ENCODE data around the gene MCRIP1. TPM values are rescaled to one million over a fixed set of nuclear protein-coding genes. Genes with fewer than 3 reads are reported as not detected.

MCRIP1 gene
- total and polyA plus RNA-seq, 4 donors, result 16.6 to 42.0 (median 26.2) TPM

DNA sequence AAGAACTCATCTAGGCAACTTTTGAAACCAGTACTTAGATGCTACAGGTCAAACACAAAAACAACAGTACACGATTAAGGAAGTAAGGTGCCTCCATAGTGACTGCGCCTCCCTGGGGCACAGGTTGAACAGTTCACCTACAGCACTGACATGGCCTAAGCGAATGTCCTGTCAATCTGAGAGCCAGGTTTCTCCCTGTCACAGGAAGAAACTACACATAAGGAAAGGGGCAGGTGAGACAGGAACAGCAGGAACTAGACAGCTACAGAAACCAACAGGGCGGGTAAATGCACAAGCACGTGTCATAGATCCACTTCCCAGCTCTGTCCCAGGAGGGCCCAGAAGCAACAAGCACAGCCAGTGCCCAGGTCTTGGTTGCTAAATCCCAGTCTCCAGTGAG lies 46.0 kb upstream of the MCRIP1 start:
- 84% methylated on average over 5 of the region's 5 CpGs for WGBS
- Histone ChIP-seq H3K4me3 (ENCODE audit: low read depth in 1 of 3, low read length in 3 of 3) (no peak overlapping the region), H3K9me3 (ENCODE audit: control insufficient read depth in 4 of 4, low read length in 3 of 4) (no peaks in the 10 kb centered on the region), H3K9ac (ENCODE audit: low read depth in 1 of 2, low read length in 2 of 2) (no peak overlapping the region), H3K27me3 (ENCODE audit: control insufficient read depth in 4 of 4, insufficient read depth in 4 of 4, low read length in 3 of 4) (no peaks in the 10 kb centered on the region), H3K27ac (ENCODE audit: low read depth in 1 of 2, low read length in 2 of 2) (no peak overlapping the region), H3K4me1 (ENCODE audit: control insufficient read depth in 4 of 4, insufficient read depth in 4 of 4, low read length in 3 of 4) (no peaks in the 10 kb centered on the region), H3K36me3 (ENCODE audit: control insufficient read depth in 4 of 4, insufficient read depth in 3 of 4, low read depth in 1 of 4, low read length in 3 of 4) (peaks cover 2 to 7% (median 5%) of the 10 kb centered on the region in 4 donors)
- TF ChIP-seq, protein P1, sequence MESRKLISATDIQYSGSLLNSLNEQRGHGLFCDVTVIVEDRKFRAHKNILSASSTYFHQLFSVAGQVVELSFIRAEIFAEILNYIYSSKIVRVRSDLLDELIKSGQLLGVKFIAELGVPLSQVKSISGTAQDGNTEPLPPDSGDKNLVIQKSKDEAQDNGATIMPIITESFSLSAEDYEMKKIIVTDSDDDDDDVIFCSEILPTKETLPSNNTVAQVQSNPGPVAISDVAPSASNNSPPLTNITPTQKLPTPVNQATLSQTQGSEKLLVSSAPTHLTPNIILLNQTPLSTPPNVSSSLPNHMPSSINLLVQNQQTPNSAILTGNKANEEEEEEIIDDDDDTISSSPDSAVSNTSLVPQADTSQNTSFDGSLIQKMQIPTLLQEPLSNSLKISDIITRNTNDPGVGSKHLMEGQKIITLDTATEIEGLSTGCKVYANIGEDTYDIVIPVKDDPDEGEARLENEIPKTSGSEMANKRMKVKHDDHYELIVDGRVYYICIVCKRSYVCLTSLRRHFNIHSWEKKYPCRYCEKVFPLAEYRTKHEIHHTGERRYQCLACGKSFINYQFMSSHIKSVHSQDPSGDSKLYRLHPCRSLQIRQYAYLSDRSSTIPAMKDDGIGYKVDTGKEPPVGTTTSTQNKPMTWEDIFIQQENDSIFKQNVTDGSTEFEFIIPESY (IDR thresholded peaks at IDR 0.05), result no peak
- TF ChIP-seq HNF4G (IDR thresholded peaks at IDR 0.05), result no peak
- TF ChIP-seq, protein P2, sequence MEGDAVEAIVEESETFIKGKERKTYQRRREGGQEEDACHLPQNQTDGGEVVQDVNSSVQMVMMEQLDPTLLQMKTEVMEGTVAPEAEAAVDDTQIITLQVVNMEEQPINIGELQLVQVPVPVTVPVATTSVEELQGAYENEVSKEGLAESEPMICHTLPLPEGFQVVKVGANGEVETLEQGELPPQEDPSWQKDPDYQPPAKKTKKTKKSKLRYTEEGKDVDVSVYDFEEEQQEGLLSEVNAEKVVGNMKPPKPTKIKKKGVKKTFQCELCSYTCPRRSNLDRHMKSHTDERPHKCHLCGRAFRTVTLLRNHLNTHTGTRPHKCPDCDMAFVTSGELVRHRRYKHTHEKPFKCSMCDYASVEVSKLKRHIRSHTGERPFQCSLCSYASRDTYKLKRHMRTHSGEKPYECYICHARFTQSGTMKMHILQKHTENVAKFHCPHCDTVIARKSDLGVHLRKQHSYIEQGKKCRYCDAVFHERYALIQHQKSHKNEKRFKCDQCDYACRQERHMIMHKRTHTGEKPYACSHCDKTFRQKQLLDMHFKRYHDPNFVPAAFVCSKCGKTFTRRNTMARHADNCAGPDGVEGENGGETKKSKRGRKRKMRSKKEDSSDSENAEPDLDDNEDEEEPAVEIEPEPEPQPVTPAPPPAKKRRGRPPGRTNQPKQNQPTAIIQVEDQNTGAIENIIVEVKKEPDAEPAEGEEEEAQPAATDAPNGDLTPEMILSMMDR (IDR thresholded peaks at IDR 0.05; ENCODE audit: low read depth, low read length, missing input control), result no peak
- no peak for TF ChIP-seq HNF4A (conservative IDR thresholded peaks at IDR 0.05)
- no peak for TF ChIP-seq FOXA1 (IDR thresholded peaks at IDR 0.05)
- no peak for TF ChIP-seq RAD21 (IDR thresholded peaks at IDR 0.05)
- TF ChIP-seq RXRA (IDR thresholded peaks at IDR 0.05), result no peak
- TF ChIP-seq, protein P3, sequence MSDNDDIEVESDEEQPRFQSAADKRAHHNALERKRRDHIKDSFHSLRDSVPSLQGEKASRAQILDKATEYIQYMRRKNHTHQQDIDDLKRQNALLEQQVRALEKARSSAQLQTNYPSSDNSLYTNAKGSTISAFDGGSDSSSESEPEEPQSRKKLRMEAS (IDR thresholded peaks at IDR 0.05), result no peak
- no peak for TF ChIP-seq FOXA2 (IDR thresholded peaks at IDR 0.05)
- TF ChIP-seq, protein P4, sequence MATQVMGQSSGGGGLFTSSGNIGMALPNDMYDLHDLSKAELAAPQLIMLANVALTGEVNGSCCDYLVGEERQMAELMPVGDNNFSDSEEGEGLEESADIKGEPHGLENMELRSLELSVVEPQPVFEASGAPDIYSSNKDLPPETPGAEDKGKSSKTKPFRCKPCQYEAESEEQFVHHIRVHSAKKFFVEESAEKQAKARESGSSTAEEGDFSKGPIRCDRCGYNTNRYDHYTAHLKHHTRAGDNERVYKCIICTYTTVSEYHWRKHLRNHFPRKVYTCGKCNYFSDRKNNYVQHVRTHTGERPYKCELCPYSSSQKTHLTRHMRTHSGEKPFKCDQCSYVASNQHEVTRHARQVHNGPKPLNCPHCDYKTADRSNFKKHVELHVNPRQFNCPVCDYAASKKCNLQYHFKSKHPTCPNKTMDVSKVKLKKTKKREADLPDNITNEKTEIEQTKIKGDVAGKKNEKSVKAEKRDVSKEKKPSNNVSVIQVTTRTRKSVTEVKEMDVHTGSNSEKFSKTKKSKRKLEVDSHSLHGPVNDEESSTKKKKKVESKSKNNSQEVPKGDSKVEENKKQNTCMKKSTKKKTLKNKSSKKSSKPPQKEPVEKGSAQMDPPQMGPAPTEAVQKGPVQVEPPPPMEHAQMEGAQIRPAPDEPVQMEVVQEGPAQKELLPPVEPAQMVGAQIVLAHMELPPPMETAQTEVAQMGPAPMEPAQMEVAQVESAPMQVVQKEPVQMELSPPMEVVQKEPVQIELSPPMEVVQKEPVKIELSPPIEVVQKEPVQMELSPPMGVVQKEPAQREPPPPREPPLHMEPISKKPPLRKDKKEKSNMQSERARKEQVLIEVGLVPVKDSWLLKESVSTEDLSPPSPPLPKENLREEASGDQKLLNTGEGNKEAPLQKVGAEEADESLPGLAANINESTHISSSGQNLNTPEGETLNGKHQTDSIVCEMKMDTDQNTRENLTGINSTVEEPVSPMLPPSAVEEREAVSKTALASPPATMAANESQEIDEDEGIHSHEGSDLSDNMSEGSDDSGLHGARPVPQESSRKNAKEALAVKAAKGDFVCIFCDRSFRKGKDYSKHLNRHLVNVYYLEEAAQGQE (IDR thresholded peaks at IDR 0.05), result no peak
- TF ChIP-seq JUND (IDR thresholded peaks at IDR 0.05), result no peak
- no peak for TF ChIP-seq EGR1 (IDR thresholded peaks at IDR 0.05; ENCODE audit: low read depth in 2 of 2)
- TF ChIP-seq, protein P5, sequence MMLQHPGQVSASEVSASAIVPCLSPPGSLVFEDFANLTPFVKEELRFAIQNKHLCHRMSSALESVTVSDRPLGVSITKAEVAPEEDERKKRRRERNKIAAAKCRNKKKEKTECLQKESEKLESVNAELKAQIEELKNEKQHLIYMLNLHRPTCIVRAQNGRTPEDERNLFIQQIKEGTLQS (IDR thresholded peaks at IDR 0.05), result no peak
- no peak for DNase-seq (ENCODE audit: low spot score)

DNA sequence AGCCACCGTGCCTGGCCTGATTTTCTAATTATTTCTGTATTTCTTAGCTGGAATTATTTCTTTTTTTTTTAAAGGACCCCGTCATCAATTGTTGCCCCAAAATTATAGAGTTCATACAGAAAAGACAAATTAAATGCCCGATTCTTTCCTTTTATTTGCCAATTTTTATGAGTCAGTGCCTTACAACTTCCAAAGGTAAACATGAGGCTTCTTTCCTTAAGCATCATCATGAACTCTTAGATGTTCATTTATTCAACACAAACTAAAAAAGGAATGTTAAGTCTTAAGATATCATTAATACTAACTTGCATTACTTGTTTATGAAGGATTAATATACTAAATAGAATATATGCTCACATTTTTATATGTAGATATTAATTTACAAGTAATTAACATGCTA lies 45.2 kb upstream of the MCRIP1 start:
- Histone ChIP-seq H3K4me1 (ENCODE audit: control insufficient read depth in 4 of 4, insufficient read depth in 4 of 4, low read length in 3 of 4) (no peaks in the 10 kb centered on the region), H3K9me3 (ENCODE audit: control insufficient read depth in 4 of 4, low read length in 3 of 4) (no peaks in the 10 kb centered on the region), H3K27me3 (ENCODE audit: control insufficient read depth in 4 of 4, insufficient read depth in 4 of 4, low read length in 3 of 4) (no peaks in the 10 kb centered on the region), H3K9ac (ENCODE audit: low read depth in 1 of 2, low read length in 2 of 2) (no peak overlapping the region), H3K36me3 (ENCODE audit: control insufficient read depth in 4 of 4, insufficient read depth in 3 of 4, low read depth in 1 of 4, low read length in 3 of 4) (peaks cover 2 to 5% (median 4%) of the 10 kb centered on the region in 4 donors), H3K4me3 (ENCODE audit: low read depth in 1 of 3, low read length in 3 of 3) (no peak overlapping the region), H3K27ac (ENCODE audit: low read depth in 1 of 2, low read length in 2 of 2) (no peak overlapping the region)
- DNase-seq (ENCODE audit: low spot score), result no peak
- TF ChIP-seq SP1 (IDR thresholded peaks at IDR 0.05) (no peak), RXRA (IDR thresholded peaks at IDR 0.05) (no peak), YY1 (IDR thresholded peaks at IDR 0.05) (no peak), HNF4A (conservative IDR thresholded peaks at IDR 0.05) (no peak), NR2F2 (IDR thresholded peaks at IDR 0.05) (no peak), FOXA2 (IDR thresholded peaks at IDR 0.05) (no peak), FOXA1 (IDR thresholded peaks at IDR 0.05) (no peak), GABPA (IDR thresholded peaks at IDR 0.05 in 1 of 2, conservative IDR thresholded peaks at IDR 0.05 in 1 of 2) (no peak)
- TF ChIP-seq, protein P3 (IDR thresholded peaks at IDR 0.05), result no peak
- TF ChIP-seq, protein P4 (IDR thresholded peaks at IDR 0.05), result no peak
- TF ChIP-seq, protein P5 (IDR thresholded peaks at IDR 0.05), result no peak
- TF ChIP-seq, protein P1 (IDR thresholded peaks at IDR 0.05), result no peak
- 95% methylated on average over 3 of the region's 3 CpGs for WGBS

All from liver (tissue), 9 donors.